H9 (cell line): ENCODE measurements around the gene SPEM3. TPM values are rescaled to one million over a fixed set of nuclear protein-coding genes. Genes with fewer than 3 reads are reported as not detected.

Experiments used
- DNase-seq: peaks from one replicate; pipeline ENCODE4 v3.0.0-alpha.2; 2017
- H2AFZ ChIP-seq: one replicate; pipeline ENCODE4 v1.6.1; 2013; ENCODE audit warnings: mild to moderate bottlenecking, low read length, control low read depth, moderate library complexity
- H2AK5ac ChIP-seq: 2 replicates; pipeline ENCODE4 v1.6.1; 2013; ENCODE audit warnings: low read length, control low read depth, mixed read lengths; ENCODE audit not compliant: insufficient read length
- H2BK120ac ChIP-seq: one replicate; pipeline ENCODE4 v1.6.1; 2013; ENCODE audit warnings: low read depth, mild to moderate bottlenecking, low read length, control low read depth, inconsistent platforms; ENCODE audit not compliant: poor library complexity, severe bottlenecking
- H2BK12ac ChIP-seq: 2 replicates; pipeline ENCODE4 v1.6.1; 2013; ENCODE audit warnings: low read length, control low read depth, mixed read lengths, low read depth; ENCODE audit not compliant: insufficient read length
- H2BK15ac ChIP-seq: 2 replicates; pipeline ENCODE4 v1.6.1; 2013; ENCODE audit warnings: low read depth, low read length, control low read depth
- H2BK20ac ChIP-seq: one replicate; pipeline ENCODE4 v1.6.1; 2013; ENCODE audit warnings: low read depth, mild to moderate bottlenecking, low read length, control low read depth, inconsistent platforms; ENCODE audit not compliant: poor library complexity, severe bottlenecking
- H2BK5ac ChIP-seq: 2 replicates; pipeline ENCODE4 v1.6.1; 2013; ENCODE audit warnings: low read length, control low read depth, mixed read lengths; ENCODE audit not compliant: insufficient read length
- H3K14ac ChIP-seq: 2 replicates; pipeline ENCODE4 v1.6.1; 2013; ENCODE audit warnings: low read length, control low read depth; ENCODE audit not compliant: insufficient read depth
- H3K18ac ChIP-seq: 2 replicates; pipeline ENCODE4 v1.6.1; 2013; ENCODE audit warnings: low read depth, mild to moderate bottlenecking, mixed read lengths, low read length, control low read depth; ENCODE audit not compliant: insufficient read length
- H3K23ac ChIP-seq: 2 replicates; pipeline ENCODE4 v1.6.1; 2013; ENCODE audit warnings: low read length, control low read depth, mixed read lengths, low read depth; ENCODE audit not compliant: insufficient read length
- H3K23me2 ChIP-seq: 2 replicates; pipeline ENCODE4 v1.6.1; 2013; ENCODE audit warnings: low read depth, mild to moderate bottlenecking, mixed read lengths, low read length, control low read depth; ENCODE audit not compliant: insufficient read length, poor library complexity, severe bottlenecking
- H3K27ac ChIP-seq: 2 replicates; pipeline ENCODE4 v1.5.1; 2013; ENCODE audit warnings: low read length, control low read depth, mixed read lengths, low read depth; ENCODE audit not compliant: insufficient read length
- H3K27me3 ChIP-seq: 2 replicates; pipeline ENCODE4 v1.6.1; 2013; ENCODE audit warnings: low read length, control low read depth, inconsistent platforms; ENCODE audit not compliant: insufficient read depth
- H3K4ac ChIP-seq: 2 replicates; pipeline ENCODE4 v1.6.1; 2013; ENCODE audit warnings: low read depth, mild to moderate bottlenecking, control low read depth, inconsistent platforms, low read length, moderate library complexity
- H3K4me1 ChIP-seq: 2 replicates; pipeline ENCODE4 v1.6.1; 2013; ENCODE audit warnings: low read length, control low read depth, inconsistent platforms; ENCODE audit not compliant: insufficient read depth
- H3K4me2 ChIP-seq: 2 replicates; pipeline ENCODE4 v1.6.1; 2013; ENCODE audit warnings: low read length, control low read depth, mixed read lengths; ENCODE audit not compliant: insufficient read length, insufficient read depth
- H3K56ac ChIP-seq: 2 replicates; pipeline ENCODE4 v1.6.1; 2013; ENCODE audit warnings: low read depth, mild to moderate bottlenecking, mixed read lengths, low read length, control low read depth; ENCODE audit not compliant: insufficient read length
- H3K79me1 ChIP-seq: 2 replicates; pipeline ENCODE4 v1.6.1; 2013; ENCODE audit warnings: low read depth, mild to moderate bottlenecking, moderate library complexity, low read length, control low read depth, inconsistent platforms; ENCODE audit not compliant: insufficient read depth, poor library complexity, severe bottlenecking
- H3K79me2 ChIP-seq: 2 replicates; pipeline ENCODE4 v1.6.1; 2013; ENCODE audit warnings: low read length, control low read depth, inconsistent platforms; ENCODE audit not compliant: insufficient read depth
- H3K9ac ChIP-seq: 2 replicates; pipeline ENCODE4 v1.6.1; 2013; ENCODE audit warnings: low read length, control low read depth, mixed read lengths; ENCODE audit not compliant: insufficient read length; ENCODE audit errors: extremely low read depth
- H3K9me3 ChIP-seq: one replicate; pipeline ENCODE4 v1.6.1; 2013; ENCODE audit warnings: low read depth, low read length, inconsistent platforms; ENCODE audit not compliant: control insufficient read depth
- H3T11ph ChIP-seq: one replicate; pipeline ENCODE4 v1.6.1; 2013; ENCODE audit warnings: mild to moderate bottlenecking, low read length, control low read depth, inconsistent platforms
- H4K20me1 ChIP-seq: one replicate; pipeline ENCODE4 v1.6.1; 2013; ENCODE audit not compliant: control insufficient read depth, insufficient read length, insufficient read depth
- H4K5ac ChIP-seq: 2 replicates; pipeline ENCODE4 v1.6.1; 2013; ENCODE audit warnings: low read depth, mild to moderate bottlenecking, mixed read lengths, low read length, control low read depth; ENCODE audit not compliant: insufficient read length
- H4K8ac ChIP-seq: replicated peaks from 2 replicates; pipeline ENCODE4 v1.6.1; 2013; ENCODE audit warnings: low read length, control low read depth, mixed read lengths, low read depth; ENCODE audit not compliant: insufficient read length
- H4K91ac ChIP-seq: 2 replicates; pipeline ENCODE4 v1.6.1; 2013; ENCODE audit warnings: low read depth, mild to moderate bottlenecking, moderate library complexity, mixed read lengths, low read length, control low read depth; ENCODE audit not compliant: insufficient read length
- H3K27ac Mint-ChIP-seq, 3 experiments: 2 replicates in 2 of 3; 3 replicates in 1 of 3; pipeline ENCODE4 v1.8.0; 2020 to 2021; ENCODE audit warnings: mixed read lengths in 3 of 3, mild to moderate bottlenecking in 1 of 3, moderate library complexity in 1 of 3
- H3K27me3 Mint-ChIP-seq: 2 replicates; pipeline ENCODE4 v1.8.0; 2021; ENCODE audit warnings: low read depth, mild to moderate bottlenecking, moderate library complexity, mixed read lengths
- H3K36me3 Mint-ChIP-seq, 3 experiments: 2 replicates in 2 of 3; 3 replicates in 1 of 3; pipeline ENCODE4 v1.8.0; 2020 to 2021; ENCODE audit warnings: low read depth in 3 of 3, mixed read lengths in 3 of 3; ENCODE audit not compliant: insufficient read depth in 1 of 3
- H3K4me1 Mint-ChIP-seq, 2 experiments: 2 replicates each; pipeline ENCODE4 v1.8.0; 2020; ENCODE audit warnings: mixed read lengths in 2 of 2
- H3K4me3 Mint-ChIP-seq, 2 experiments: 2 replicates in 1 of 2; 3 replicates in 1 of 2; pipeline ENCODE4 v1.8.0; 2020 to 2021; ENCODE audit warnings: mild to moderate bottlenecking in 2 of 2, mixed read lengths in 2 of 2, moderate library complexity in 1 of 2
- H3K9me3 Mint-ChIP-seq, 2 experiments: 2 replicates in 1 of 2; 3 replicates in 1 of 2; pipeline ENCODE4 v1.8.0; 2020; ENCODE audit warnings: mild to moderate bottlenecking in 2 of 2, mixed read lengths in 2 of 2, moderate library complexity in 1 of 2
- WGBS: extraction: QIAGEN DNeasy Blood & Tissue Kit; methylation state at CpG from one replicate; pipeline ENCODE4 v1.1.7; 2013; ENCODE audit warnings: missing lambda C conversion rate, low lambda C conversion rate, mixed read lengths; ENCODE audit not compliant: insufficient read length; ENCODE audit errors: extremely low coverage; 5-methylcytosine and 5-hydroxymethylcytosine counted together
- total RNA-seq: library from RNA; stranded (reverse); gene quantifications from 2 replicates; pipeline ENCODE4 v1.2.1, GENCODE V29; 2021
- TF ChIP-seq, protein P1 (sequence below): fragments of 200-600 bp; sonication (generic); conservative IDR thresholded peaks from 3 replicates; pipeline ENCODE4 v1.8.0; 2021; ENCODE audit warnings: antibody characterized with exemption, mild to moderate bottlenecking

Gene SPEM3
- total RNA-seq, 1 experiment from 2014 or later: not detected

DNA sequence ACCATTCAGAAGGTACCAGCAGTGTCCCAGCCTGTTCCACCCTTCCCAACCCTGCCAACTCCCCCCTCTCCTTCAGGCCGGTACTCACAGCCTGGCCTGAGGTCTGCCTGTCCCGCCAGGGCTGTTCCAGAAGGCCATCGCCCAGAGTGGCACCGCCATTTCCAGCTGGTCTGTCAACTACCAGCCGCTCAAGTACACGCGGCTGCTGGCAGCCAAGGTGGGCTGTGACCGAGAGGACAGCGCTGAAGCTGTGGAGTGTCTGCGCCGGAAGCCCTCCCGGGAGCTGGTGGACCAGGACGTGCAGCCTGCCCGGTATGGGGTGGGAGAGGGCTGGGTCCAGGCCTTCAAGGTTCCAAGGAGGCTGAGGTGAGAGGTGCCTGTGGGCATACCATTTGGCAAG is 13.8 kb upstream of the SPEM3 start:
- H2BK20ac ChIP-seq: no peak overlapping the region

More for the DNA sequence above, 13.8 kb upstream of the SPEM3 start:
- H3K23me2 ChIP-seq: no peaks in the 10 kb centered on the region
- no peak overlapping the region for H2AK5ac ChIP-seq
- H4K20me1 ChIP-seq: no peaks in the 10 kb centered on the region
- WGBS: no CpG with 5 or more reads among the region's 14 CpGs
- Mint-ChIP-seq H3K27me3 (no peaks in the 10 kb centered on the region), H3K27ac (no peak overlapping the region), H3K4me1 (peaks cover 9 to 32% of the 10 kb centered on the region in 2 experiments), H3K36me3 (peaks cover 14 to 55% (median 45%) of the 10 kb centered on the region in 3 experiments), H3K4me3 (no peak overlapping the region), H3K9me3 (peaks cover 0 to 2% of the 10 kb centered on the region in 2 experiments; a peak in 1 of 5 replicates)
- no peaks in the 10 kb centered on the region for H3K27me3 ChIP-seq
- H3K79me2 ChIP-seq: no peaks in the 10 kb centered on the region
- no peak overlapping the region for H2BK120ac ChIP-seq
- no peak overlapping the region for H3K14ac ChIP-seq
- no peaks in the 10 kb centered on the region for H3K9me3 ChIP-seq
- no peak overlapping the region for H3K18ac ChIP-seq
- H2BK5ac ChIP-seq: no peak overlapping the region
- TF ChIP-seq, protein P1, sequence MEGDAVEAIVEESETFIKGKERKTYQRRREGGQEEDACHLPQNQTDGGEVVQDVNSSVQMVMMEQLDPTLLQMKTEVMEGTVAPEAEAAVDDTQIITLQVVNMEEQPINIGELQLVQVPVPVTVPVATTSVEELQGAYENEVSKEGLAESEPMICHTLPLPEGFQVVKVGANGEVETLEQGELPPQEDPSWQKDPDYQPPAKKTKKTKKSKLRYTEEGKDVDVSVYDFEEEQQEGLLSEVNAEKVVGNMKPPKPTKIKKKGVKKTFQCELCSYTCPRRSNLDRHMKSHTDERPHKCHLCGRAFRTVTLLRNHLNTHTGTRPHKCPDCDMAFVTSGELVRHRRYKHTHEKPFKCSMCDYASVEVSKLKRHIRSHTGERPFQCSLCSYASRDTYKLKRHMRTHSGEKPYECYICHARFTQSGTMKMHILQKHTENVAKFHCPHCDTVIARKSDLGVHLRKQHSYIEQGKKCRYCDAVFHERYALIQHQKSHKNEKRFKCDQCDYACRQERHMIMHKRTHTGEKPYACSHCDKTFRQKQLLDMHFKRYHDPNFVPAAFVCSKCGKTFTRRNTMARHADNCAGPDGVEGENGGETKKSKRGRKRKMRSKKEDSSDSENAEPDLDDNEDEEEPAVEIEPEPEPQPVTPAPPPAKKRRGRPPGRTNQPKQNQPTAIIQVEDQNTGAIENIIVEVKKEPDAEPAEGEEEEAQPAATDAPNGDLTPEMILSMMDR: no peak
- H3K79me1 ChIP-seq: no peaks in the 10 kb centered on the region
- H3K4me2 ChIP-seq: no peak overlapping the region
- H3T11ph ChIP-seq: no peak overlapping the region
- no peak overlapping the region for H3K56ac ChIP-seq
- H3K4ac ChIP-seq: no peak overlapping the region
- no peak overlapping the region for H4K5ac ChIP-seq
- no peak overlapping the region for H4K8ac ChIP-seq
- no peak overlapping the region for H3K9ac ChIP-seq
- no peak overlapping the region for H3K23ac ChIP-seq
- no peak for DNase-seq
- H3K4me1 ChIP-seq: no peaks in the 10 kb centered on the region
- H2BK12ac ChIP-seq: no peak overlapping the region
- no peak overlapping the region for H2BK15ac ChIP-seq
- no peak overlapping the region for H2AFZ ChIP-seq
- H3K27ac ChIP-seq: no peak overlapping the region
- no peak overlapping the region for H4K91ac ChIP-seq
